NB4 (cell line): Measurements from ENCODE around the gene SYMPK.

Experiments
- POLR2A ChIP-seq: IDR thresholded peaks from 2 replicates; pipeline ENCODE4 v1.6.1; 2011; ENCODE audit warnings: mild to moderate bottlenecking; ENCODE audit not compliant: insufficient read length; ENCODE audit errors: extremely low read depth
- TF ChIP-seq, protein P1 (sequence below): IDR thresholded peaks from 2 replicates; pipeline ENCODE4 v1.6.1; 2011; ENCODE audit warnings: low read depth, low read length

DNA sequence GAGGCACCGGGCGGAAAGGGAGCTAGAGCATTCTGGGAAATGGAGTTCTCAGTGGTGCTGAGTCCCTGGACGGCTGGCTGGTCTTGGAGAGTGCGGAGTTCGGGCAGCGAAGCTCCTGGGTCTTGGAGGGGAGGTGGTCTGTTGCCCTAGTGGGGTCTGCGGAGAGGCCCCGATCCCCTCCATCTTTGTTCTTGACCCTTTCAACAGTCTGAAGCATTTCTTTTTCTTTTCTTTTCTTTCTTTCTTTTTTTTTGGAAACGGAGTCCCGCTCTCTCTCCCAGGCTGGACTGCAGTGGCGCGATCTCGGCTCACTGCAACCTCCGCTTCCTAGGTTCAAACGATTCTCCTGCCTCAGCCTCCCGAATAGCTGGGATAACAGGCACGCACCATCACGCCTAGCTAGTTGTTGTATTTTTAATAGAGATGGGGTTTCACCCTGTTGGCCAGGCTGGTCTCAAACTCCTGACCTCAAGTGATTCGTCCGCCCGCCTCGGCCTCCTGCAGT lies 440 bp upstream of the SYMPK start:
- TF ChIP-seq, protein P1, sequence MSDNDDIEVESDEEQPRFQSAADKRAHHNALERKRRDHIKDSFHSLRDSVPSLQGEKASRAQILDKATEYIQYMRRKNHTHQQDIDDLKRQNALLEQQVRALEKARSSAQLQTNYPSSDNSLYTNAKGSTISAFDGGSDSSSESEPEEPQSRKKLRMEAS = no peak
- no peak for TF ChIP-seq POLR2A
